Loucy (cell line): Measurements from ENCODE around the gene RALGPS1.

Source experiments
- EZH2phosphoT487 ChIP-seq: fragments of 200-600 bp; IDR thresholded peaks from 2 replicates; pipeline ENCODE4 v1.6.1; 2018; ENCODE audit warnings: antibody characterized with exemption, mild to moderate bottlenecking, moderate library complexity, borderline replicate concordance
- TF ChIP-seq, protein P1 (sequence below): fragments of 200-600 bp; sonication (generic); conservative IDR thresholded peaks from 2 replicates; pipeline ENCODE4 v1.5.1; 2014; ENCODE audit warnings: mild to moderate bottlenecking, antibody characterized with exemption, low read length

DNA sequence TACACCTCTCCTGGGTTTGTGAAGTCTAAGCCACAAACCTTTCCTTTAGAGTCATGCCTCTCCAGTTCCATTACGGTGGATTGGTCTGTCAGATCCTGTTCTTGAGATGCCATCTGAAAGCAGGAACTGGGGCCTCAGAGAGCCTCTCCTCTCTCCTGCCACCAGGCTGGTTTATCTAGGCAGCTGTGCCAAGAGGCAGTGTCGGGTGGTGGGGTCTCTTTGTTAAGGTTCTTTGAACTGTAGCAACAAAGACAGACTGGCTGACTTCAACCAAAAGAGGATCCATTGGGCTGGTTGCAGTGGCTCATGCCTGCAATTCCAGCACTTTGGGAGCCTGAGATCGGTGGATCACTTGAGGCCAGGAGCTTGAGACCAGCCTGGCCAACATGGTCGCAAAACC lies 273.8 kb downstream of the RALGPS1 start:
- TF ChIP-seq, protein P1, sequence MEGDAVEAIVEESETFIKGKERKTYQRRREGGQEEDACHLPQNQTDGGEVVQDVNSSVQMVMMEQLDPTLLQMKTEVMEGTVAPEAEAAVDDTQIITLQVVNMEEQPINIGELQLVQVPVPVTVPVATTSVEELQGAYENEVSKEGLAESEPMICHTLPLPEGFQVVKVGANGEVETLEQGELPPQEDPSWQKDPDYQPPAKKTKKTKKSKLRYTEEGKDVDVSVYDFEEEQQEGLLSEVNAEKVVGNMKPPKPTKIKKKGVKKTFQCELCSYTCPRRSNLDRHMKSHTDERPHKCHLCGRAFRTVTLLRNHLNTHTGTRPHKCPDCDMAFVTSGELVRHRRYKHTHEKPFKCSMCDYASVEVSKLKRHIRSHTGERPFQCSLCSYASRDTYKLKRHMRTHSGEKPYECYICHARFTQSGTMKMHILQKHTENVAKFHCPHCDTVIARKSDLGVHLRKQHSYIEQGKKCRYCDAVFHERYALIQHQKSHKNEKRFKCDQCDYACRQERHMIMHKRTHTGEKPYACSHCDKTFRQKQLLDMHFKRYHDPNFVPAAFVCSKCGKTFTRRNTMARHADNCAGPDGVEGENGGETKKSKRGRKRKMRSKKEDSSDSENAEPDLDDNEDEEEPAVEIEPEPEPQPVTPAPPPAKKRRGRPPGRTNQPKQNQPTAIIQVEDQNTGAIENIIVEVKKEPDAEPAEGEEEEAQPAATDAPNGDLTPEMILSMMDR: no peak
- TF ChIP-seq EZH2phosphoT487: no peak
